Kidney epithelial cell (primary cell): ENCODE measurements around the gene MYO3B. TPM values are rescaled to one million over a fixed set of nuclear protein-coding genes. Genes with fewer than 3 reads are reported as not detected.
A peak's percentile ranks its signal among the peaks of the same experiment; 100 is the strongest.

Experiments
- DNase-seq: peaks from one replicate; pipeline ENCODE4 v3.0.0-alpha.2; 2010; ENCODE audit warnings: low read depth
- H3K27me3 ChIP-seq: 2 replicates; pipeline ENCODE4 v1.6.0; 2011; ENCODE audit warnings: low read length; ENCODE audit not compliant: control insufficient read depth, insufficient read depth
- H3K36me3 ChIP-seq: 2 replicates; pipeline ENCODE4 v1.5.1; 2011; ENCODE audit warnings: low read length; ENCODE audit not compliant: control insufficient read depth, insufficient read depth
- H3K4me3 ChIP-seq: 2 replicates; pipeline ENCODE4 v1.5.1; 2011; ENCODE audit warnings: low read depth, mild to moderate bottlenecking, control low read depth, low read length
- total RNA-seq: library from RNA; depleted of rRNA; stranded (reverse); fragments of >200 nt; gene quantifications from 2 replicates; pipeline ENCODE4 v1.2.3, GENCODE V29; 2015
- TF ChIP-seq, protein P1 (sequence below): IDR thresholded peaks from 2 replicates; pipeline ENCODE4 v1.5.1; 2011; ENCODE audit warnings: mild to moderate bottlenecking, moderate library complexity, low read length, control low read depth, inconsistent platforms; ENCODE audit not compliant: insufficient read depth, poor library complexity, severe bottlenecking

MYO3B gene
- total RNA-seq, 1 donor from 2014 or later, result 1.1 TPM

DNA sequence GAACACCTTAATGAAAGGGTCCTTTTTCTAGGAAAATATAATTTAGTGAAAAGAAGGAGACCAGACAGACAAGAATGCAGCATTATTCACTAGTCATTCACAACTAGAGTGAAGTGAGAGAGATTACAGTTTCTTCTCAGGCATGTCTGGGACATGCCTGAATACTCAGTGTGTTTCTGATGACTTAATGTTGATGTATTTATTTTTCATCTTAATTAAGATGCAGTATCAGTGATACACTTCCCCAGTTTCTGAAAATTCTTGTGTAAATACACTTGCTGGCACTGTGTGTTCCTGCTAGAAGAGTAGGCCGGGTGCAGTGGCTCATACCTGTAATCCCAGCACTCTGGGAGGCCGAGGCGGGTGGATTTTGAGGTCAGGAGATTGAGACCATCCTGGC is 143.6 kb downstream of the MYO3B start:
- DNase-seq, result no peak
- TF ChIP-seq, protein P1, sequence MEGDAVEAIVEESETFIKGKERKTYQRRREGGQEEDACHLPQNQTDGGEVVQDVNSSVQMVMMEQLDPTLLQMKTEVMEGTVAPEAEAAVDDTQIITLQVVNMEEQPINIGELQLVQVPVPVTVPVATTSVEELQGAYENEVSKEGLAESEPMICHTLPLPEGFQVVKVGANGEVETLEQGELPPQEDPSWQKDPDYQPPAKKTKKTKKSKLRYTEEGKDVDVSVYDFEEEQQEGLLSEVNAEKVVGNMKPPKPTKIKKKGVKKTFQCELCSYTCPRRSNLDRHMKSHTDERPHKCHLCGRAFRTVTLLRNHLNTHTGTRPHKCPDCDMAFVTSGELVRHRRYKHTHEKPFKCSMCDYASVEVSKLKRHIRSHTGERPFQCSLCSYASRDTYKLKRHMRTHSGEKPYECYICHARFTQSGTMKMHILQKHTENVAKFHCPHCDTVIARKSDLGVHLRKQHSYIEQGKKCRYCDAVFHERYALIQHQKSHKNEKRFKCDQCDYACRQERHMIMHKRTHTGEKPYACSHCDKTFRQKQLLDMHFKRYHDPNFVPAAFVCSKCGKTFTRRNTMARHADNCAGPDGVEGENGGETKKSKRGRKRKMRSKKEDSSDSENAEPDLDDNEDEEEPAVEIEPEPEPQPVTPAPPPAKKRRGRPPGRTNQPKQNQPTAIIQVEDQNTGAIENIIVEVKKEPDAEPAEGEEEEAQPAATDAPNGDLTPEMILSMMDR, result no peak
- Histone ChIP-seq H3K36me3 (no peaks in the 10 kb centered on the region), H3K4me3 (no peak overlapping the region), H3K27me3 (no peaks in the 10 kb centered on the region)

DNA sequence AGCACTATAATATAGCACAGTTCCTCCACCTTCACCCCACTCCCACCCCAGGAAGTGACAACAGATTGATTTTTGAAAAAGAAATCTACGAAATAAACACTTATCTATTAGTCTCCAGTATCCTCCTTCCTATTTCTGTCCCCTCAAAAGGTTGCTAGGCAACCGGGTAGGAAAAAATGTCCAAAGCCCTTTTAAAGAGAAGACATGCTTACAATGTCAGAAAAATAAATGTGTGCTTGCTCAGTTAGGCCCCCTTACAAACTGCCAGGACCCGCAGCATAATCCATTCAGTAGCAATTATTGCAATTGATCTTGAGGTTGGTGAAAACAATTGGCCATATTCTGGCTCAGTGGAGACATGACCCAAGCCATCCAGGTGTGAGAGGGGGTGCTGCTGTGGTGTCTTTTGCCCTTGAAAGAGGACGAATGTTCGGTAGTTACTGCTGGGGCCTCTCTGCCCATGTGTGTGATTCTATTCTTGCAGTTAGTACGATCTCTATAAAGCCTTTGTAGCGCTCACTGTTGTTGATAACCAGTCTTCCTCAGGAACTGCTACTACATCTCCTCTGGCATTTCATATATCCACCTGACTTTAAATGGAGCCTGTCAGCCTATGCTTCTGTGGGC is 144.3 kb downstream of the MYO3B start:
- TF ChIP-seq, protein P1, result no peak
- H3K36me3 ChIP-seq, result no peaks in the 10 kb centered on the region
- no peaks in the 10 kb centered on the region for H3K27me3 ChIP-seq
- no peak overlapping the region for H3K4me3 ChIP-seq
- no peak for DNase-seq

DNA sequence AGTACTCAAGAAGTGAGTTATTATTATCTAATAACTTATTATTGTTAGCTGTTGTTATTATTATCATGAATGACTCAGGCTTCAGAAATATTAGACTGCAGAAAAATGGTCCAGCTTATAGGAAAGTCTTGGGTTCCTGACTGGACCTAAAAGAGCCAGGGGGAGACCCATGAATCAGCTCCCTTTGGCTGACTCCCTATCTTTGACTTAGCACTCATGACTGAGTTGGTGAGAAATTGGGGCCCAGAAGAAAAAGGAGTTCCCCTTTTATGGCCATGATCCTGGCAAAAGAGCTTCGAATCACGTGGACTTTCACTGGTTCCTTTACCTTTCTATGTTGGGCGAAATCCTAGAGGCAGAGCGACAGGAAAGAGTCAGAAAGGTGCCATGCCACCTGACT is 145.8 kb downstream of the MYO3B start:
- H3K27me3 ChIP-seq, result no peaks in the 10 kb centered on the region
- no peaks in the 10 kb centered on the region for H3K36me3 ChIP-seq
- TF ChIP-seq, protein P1, result no peak
- DNase-seq, result no peak
- no peak overlapping the region for H3K4me3 ChIP-seq

DNA sequence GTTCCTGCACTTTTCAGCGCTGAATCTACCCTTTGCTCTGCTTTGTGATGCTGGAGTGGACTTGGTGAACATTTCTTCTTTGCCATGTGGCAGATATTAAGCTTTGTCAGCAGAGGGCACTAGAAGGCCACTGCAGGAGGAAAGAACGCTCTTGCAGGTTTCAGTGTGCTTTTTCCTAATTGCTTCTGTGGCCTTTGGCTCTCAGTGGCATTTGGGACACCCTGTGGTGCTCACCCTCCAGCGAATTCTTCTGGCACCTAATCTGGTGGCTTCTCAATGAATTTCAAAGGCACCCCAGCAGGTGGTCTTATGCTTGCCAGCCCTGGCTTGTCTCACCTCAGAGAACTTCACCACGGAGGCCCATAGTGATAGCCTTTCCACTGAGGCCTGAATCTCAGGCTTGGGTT is 146.7 kb downstream of the MYO3B start:
- Histone ChIP-seq H3K27me3 (no peaks in the 10 kb centered on the region), H3K36me3 (no peaks in the 10 kb centered on the region), H3K4me3 (no peak overlapping the region)
- TF ChIP-seq, protein P1, result peak; percentile 84
- no peak for DNase-seq

DNA sequence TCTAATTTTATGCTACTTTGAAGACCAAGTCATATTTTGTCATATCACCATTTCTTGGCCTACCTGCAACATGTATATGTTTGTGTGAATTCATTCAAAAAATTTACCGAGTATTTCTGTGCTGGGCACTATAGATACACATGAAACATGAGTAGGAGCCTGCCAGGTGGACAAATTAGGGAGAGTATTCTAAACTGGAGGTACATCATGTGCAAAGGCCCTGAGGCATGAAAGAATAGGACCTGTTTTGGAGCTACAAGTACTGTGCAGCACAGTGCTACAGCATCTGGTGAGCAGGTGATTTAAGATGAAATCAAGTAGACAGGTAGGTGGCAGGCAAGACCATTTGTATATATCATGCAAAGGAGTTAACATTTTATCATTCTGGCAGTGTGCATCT is 152.9 kb downstream of the MYO3B start:
- TF ChIP-seq, protein P1, result no peak
- DNase-seq, result no peak
- Histone ChIP-seq H3K36me3 (no peaks in the 10 kb centered on the region), H3K4me3 (no peak overlapping the region), H3K27me3 (no peaks in the 10 kb centered on the region)
